MM.1S (cell line): ENCODE results near the gene IQGAP1.

Experiments
- CTCF ChIP-seq: fragments of 300-600 bp; sonication (generic); IDR thresholded peaks from 2 replicates; pipeline ENCODE4 v1.5.1; 2016; ENCODE audit warnings: antibody characterized with exemption, low read length, mixed read lengths
- EZH2 ChIP-seq: fragments of 300-600 bp; sonication (generic); optimal IDR thresholded peaks from 2 replicates; pipeline ENCODE3; 2017; ENCODE audit warnings: low read depth, mild to moderate bottlenecking, antibody characterized with exemption, low read length, mixed read lengths
- EZH2phosphoT487 ChIP-seq: fragments of 300-600 bp; sonication (generic); IDR thresholded peaks from 2 replicates; pipeline ENCODE4 v1.6.1; 2018; ENCODE audit warnings: antibody characterized with exemption, low read length

GRCh38 chr15:90362936-90363212 lies 25.2 kb upstream of the IQGAP1 start:
- TF ChIP-seq CTCF = no peak
- no peak for TF ChIP-seq EZH2
- TF ChIP-seq EZH2phosphoT487 = no peak
